AG09319 (cell line): ENCODE measurements around the gene RELN.
"Not testable (repeated sequence)": the region's sequence is repeated elsewhere in the genome, so short reads cannot be mapped to it uniquely, and the experiment has no call there.

Source experiments
- DNase-seq: peaks from one replicate; pipeline ENCODE4 v3.0.0-alpha.2; 2010; ENCODE audit warnings: low read depth; ENCODE audit errors: extremely low read depth
- CTCF ChIP-seq: IDR thresholded peaks from 2 replicates; pipeline ENCODE4 v1.5.1; 2011; ENCODE audit warnings: low read depth, mild to moderate bottlenecking, inconsistent platforms, low read length, moderate library complexity

The RELN gene

DNA sequence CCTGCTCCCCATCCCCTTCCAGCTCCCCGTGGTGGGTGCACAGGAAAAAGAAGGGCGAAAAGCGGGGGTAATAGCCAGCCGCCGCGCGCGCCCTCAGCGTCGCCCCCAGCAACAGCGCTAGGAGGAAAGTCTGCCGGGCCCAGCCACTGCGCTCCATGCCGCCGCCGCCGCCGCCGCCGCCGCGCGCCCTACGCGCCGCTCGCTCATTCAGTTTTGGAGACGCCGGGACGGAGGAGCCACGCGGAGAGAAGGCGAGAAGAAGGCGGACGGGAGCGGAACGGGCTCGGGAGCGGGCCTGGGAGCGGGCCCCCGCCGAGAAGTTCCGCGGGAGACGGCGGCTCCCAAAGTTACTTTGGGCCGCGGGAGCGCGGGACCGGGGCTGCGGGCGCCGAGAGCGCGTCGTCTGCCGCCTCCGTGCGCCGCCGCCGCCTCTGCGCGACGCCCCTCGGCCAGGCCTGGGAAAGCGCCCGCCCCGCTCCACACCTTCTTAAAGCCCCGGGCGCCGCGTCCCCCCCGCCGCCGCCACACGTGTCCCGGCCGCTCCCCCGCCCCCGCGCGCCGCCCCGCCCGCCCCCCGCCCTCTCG is at the start of gene RELN:
Gene RELN, minus strand, starts transcription at position 459 of the 585 bp plus-strand sequence. Its CDS starts 302 bp downstream, at position 157.
- TF ChIP-seq CTCF: no peak
- DNase-seq: no peak

DNA sequence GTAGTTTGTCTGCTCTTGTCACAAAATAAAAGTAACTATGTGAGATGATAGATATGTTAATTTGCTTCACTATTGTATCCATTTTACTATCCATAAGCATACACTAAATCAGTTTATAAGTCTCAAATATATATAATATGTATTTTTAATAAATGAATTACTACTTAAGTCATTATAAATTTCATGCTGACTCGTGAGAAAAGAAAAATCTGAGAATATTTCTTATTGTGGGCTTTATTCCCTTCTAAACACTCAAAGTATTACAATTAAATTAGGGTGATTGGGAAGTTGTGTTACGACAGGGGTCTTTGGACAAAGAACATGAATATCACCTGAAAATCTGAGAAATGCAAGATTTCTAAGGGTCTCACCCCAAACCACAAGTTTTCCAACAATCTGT is 48.7 kb upstream of the RELN start:
- no peak for TF ChIP-seq CTCF

DNA sequence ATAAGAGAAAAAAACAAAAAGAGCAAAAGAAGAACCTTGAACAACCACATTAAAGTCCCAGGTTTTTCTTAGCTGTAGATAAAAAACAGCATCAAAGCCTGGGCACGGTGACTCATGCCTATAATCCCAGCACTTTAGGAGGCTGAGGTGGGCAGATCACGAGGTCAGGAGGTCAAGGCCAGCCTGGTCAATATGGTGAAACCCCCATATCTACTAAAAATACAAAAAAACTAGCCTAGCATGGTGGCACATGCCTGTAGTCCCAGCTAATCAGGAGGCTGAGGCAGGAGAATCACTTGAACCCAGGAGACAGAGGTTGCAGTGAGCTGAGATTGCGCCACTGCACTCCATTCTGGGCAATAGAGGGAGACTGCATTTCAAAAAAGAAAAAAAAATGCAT is 47.4 kb upstream of the RELN start:
- DNase-seq: not testable (repeated sequence)

More for the DNA sequence above, 48.7 kb upstream of the RELN start:
- no peak for DNase-seq

DNA sequence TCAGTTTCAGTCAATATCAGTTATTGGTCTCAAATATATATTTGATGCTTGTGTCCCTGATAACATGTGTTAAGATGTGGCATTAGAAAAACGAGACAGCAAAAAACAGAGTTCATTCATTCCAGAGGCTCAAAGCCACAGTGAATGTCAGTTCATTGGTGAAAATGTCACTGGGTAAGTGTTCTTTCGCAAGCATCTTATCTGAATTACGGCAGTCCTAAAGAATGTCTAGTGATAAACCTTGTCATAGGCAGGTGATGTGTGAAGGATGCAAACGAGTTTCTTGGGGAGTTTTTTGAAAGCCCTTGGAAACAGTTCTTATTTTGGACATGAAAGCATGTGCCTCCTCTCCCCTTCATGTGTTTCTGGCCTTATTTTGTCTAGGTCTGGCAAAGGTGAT is 45.9 kb upstream of the RELN start:
- no peak for DNase-seq
- no peak for TF ChIP-seq CTCF

DNA sequence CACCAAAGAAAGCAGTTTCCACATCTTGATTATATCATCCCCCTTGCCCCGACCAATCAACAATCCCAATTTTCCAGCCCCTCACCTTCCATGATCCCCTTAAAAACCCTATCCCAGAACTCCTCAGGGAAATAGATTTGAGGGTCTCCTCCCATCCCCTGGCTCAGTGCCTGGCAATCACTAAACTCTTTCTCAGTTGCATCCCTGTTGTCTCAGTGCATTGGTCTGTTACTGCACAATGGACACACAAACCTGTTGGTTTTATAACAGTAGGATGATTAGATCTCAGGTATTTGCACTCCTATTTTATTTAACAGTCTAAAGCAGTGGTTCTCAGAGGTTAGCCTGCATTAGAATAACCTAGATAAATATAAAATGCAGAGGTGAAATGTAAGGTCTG is 45.2 kb upstream of the RELN start:
- no peak for DNase-seq
- TF ChIP-seq CTCF: no peak

DNA sequence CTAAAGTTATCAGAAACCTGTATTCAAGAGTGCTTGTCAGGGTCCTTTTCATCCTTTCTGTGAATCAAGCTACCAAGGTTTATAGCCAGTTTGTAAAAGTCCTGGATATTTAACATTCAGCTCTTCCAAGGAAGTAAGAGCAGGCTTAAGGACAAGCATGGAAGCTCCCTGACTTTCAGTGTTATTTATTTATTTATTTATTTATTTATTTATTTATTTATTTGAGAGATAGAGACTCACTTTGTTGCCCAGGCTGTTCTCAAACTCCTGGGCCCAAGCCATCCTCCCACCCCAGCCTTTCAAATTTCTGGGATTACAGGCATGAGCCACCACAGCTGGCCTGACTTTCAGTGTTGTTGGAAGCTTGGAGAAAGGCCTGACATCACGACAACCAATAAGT is 44.4 kb upstream of the RELN start:
- no peak for TF ChIP-seq CTCF
- no peak for DNase-seq

GRCh38 chr7:104032486-104032885 is 43.0 kb upstream of the RELN start:
- DNase-seq: no peak
- no peak for TF ChIP-seq CTCF

DNA sequence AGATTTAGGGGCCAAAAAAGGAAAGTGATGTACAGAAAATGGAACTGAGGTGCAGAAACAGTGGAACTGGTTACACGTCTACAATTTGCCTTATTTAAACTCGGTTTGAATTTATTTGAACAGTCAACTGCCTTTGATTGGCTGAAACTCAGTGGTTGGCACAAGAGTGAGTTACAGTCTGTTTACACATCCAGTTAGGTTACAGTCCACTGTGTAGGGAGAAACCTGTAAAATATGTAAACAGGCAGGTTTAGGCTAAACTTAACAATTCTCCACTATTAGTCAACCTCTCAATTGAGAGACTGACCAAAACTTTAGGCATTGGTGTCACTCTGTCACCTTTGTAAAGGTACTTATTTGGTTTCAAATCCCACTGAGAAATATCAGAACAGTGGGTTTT is 40.3 kb upstream of the RELN start:
- DNase-seq: no peak
- TF ChIP-seq CTCF: no peak
